ENCODE results near the gene TBX4.
"Not testable (repeated sequence)": the region's sequence is repeated elsewhere in the genome, so short reads cannot be mapped to it uniquely, and the experiment has no call there.

The TBX4 gene

DNA sequence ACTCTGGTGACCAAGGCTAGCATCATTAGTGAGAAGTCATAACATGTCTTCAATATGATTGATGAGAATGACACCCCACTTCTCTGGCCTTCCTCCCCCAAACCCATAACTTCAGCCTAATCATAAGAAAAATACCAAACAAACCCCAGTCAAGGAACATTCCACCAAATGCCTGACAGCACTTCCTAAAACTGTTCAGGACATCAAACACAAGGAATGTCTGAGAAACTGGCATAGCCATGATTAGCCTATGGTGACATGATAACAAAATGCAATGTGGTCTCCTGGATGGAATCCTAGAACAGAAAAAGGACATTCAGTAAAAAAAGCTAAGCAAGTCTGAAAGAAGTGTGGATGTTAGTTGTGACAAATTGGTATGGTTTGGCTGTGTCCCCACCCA, 24.7 kb upstream of the TBX4 start:
- DNase-seq (ENCODE audit: extremely low spot score): no peak
- CTCF ChIA-PET: interaction anchor here (0.6 to 1.3 kb wide), 4 partner anchors 10 to 410 kb away, joined by 3 to 6 read pairs (median 3); no protein-coding TSS in a partner anchor
- POLR2A ChIA-PET: no interaction called here
- TF ChIP-seq LEF1 (IDR thresholded peaks at IDR 0.05; ENCODE audit: borderline replicate concordance) (no peak), FOXA1 (IDR thresholded peaks at IDR 0.05) (no peak)

GRCh38 chr17:61429274-61429673, 22.9 kb upstream of the TBX4 start:
- no peak for TF ChIP-seq LEF1 (IDR thresholded peaks at IDR 0.05; ENCODE audit: borderline replicate concordance)
- no peak for TF ChIP-seq PKNOX1 (IDR thresholded peaks at IDR 0.05)
- no peak for TF ChIP-seq FOXM1 (IDR thresholded peaks at IDR 0.05; ENCODE audit: borderline replicate concordance)
- TF ChIP-seq FOXA1 (IDR thresholded peaks at IDR 0.05): no peak
- TF ChIP-seq BHLHE40 (IDR thresholded peaks at IDR 0.05; ENCODE audit: borderline replicate concordance): no peak
- TF ChIP-seq ARNT (IDR thresholded peaks at IDR 0.05): no peak
- TF ChIP-seq FOXK2 (IDR thresholded peaks at IDR 0.05): no peak
- TF ChIP-seq TARDBP (IDR thresholded peaks at IDR 0.05): no peak
- TF ChIP-seq CTBP1 (IDR thresholded peaks at IDR 0.05; ENCODE audit: borderline replicate concordance): no peak
- TF ChIP-seq NFRKB (IDR thresholded peaks at IDR 0.05): no peak
- no peak for TF ChIP-seq L3MBTL2 (conservative IDR thresholded peaks at IDR 0.05)
- TF ChIP-seq ZNF384 (IDR thresholded peaks at IDR 0.05): no peak
- TF ChIP-seq SP1 (IDR thresholded peaks at IDR 0.05): no peak
- no peak for DNase-seq (ENCODE audit: extremely low spot score)
- POLR2A ChIA-PET: no interaction called here
- CTCF ChIA-PET: no interaction called here

GRCh38 chr17:61429831-61430230, 22.4 kb upstream of the TBX4 start:
- POLR2A ChIA-PET, CTCF ChIA-PET: not testable (repeated sequence)

GRCh38 chr17:61431594-61432311, 20.5 kb upstream of the TBX4 start:
- POLR2A ChIA-PET: no interaction called here
- DNase-seq (ENCODE audit: extremely low spot score): no peak
- CTCF ChIA-PET: no interaction called here
- peak; percentile 70; the same call in 1 of the 2 replicates for TF ChIP-seq ZNF384 (IDR thresholded peaks at IDR 0.05)
- TF ChIP-seq BHLHE40 (IDR thresholded peaks at IDR 0.05; ENCODE audit: borderline replicate concordance): no peak
- TF ChIP-seq ELF4 (IDR thresholded peaks at IDR 0.05): no peak
- TF ChIP-seq PKNOX1 (IDR thresholded peaks at IDR 0.05): no peak
- TF ChIP-seq HDGF (IDR thresholded peaks at IDR 0.05; ENCODE audit: borderline replicate concordance): no peak
- no peak for TF ChIP-seq TARDBP (IDR thresholded peaks at IDR 0.05)
- TF ChIP-seq ARNT (IDR thresholded peaks at IDR 0.05): no peak
- TF ChIP-seq LEF1 (IDR thresholded peaks at IDR 0.05; ENCODE audit: borderline replicate concordance): no peak

More at GRCh38 chr17:61429831-61430230, 22.4 kb upstream of the TBX4 start:
- DNase-seq (ENCODE audit: extremely low spot score): not testable (repeated sequence)

DNA sequence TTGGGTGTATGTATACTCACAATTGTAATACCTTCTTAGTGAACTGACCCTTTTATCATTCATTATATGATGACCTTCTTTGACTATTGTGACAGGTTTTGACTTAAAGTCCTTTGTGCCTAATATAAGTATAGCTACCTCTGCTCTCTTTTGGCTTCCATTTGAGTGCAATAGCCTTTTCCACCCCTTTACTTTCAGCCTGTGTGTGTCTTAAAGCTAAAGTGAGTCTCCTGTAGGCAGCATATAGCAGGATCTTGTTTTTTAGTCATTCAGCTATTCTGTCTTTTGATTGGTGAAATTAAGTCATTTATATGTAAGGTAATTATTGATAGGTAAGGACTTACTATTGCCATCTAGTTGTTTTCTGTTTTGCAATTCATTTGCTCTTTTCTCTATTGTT, 15.9 kb upstream of the TBX4 start:
- DNase-seq (ENCODE audit: extremely low spot score): no peak
- ChIA-PET POLR2A (no interaction called here), CTCF (no interaction called here)
- TF ChIP-seq HDGF (IDR thresholded peaks at IDR 0.05; ENCODE audit: borderline replicate concordance): no peak
- no peak for TF ChIP-seq PKNOX1 (IDR thresholded peaks at IDR 0.05)
- no peak for TF ChIP-seq LEF1 (IDR thresholded peaks at IDR 0.05; ENCODE audit: borderline replicate concordance)
- TF ChIP-seq TARDBP (IDR thresholded peaks at IDR 0.05): no peak
- TF ChIP-seq ARNT (IDR thresholded peaks at IDR 0.05): no peak
- no peak for TF ChIP-seq FOXA1 (IDR thresholded peaks at IDR 0.05)
- no peak for TF ChIP-seq L3MBTL2 (conservative IDR thresholded peaks at IDR 0.05)
- no peak for TF ChIP-seq NFRKB (IDR thresholded peaks at IDR 0.05)
- no peak for TF ChIP-seq FOXM1 (IDR thresholded peaks at IDR 0.05; ENCODE audit: borderline replicate concordance)
- TF ChIP-seq ELF4 (IDR thresholded peaks at IDR 0.05): no peak
- no peak for TF ChIP-seq SP1 (IDR thresholded peaks at IDR 0.05)
- TF ChIP-seq CTBP1 (IDR thresholded peaks at IDR 0.05; ENCODE audit: borderline replicate concordance): no peak
- no peak for TF ChIP-seq SUZ12 (IDR thresholded peaks at IDR 0.05)
- no peak for TF ChIP-seq BHLHE40 (IDR thresholded peaks at IDR 0.05; ENCODE audit: borderline replicate concordance)
- TF ChIP-seq ZNF384 (IDR thresholded peaks at IDR 0.05): no peak

DNA sequence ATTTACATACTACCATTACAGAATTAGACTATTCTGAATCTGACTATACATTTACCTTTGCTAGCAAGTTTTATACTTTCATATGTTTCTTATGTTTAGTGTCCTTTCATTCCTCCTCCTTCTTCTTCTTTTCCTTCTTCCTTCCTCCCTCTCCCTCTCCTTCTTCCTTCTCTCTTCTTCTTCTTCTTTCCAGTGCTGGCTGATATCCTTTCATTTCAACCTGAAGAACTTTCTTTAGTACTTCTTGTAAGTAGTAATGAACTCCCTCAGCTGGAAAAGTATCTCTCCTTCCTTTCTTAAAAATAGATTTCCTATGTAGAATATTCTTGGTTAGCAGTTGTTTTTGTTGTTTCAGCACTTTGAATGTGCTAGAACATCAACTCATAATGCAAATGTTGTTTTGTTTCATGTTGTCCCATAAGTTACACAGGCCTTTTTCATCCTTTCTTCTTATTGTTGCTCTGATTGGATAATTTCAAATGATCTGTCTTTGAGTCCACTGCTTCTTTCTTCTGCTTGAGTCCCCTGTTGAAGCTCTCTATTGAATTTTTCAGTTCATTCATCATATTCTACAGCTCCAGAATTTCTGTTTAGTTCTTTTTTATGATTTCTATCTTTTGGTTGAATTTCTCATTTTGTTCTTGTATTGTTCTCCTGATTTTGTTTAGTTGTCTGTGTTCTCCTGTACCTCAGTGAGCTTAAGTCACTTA, 15.1 kb upstream of the TBX4 start:
- no peak for DNase-seq (ENCODE audit: extremely low spot score)
- POLR2A ChIA-PET: no interaction called here
- TF ChIP-seq NFRKB (IDR thresholded peaks at IDR 0.05) (no peak), ELF4 (IDR thresholded peaks at IDR 0.05) (no peak), CTBP1 (IDR thresholded peaks at IDR 0.05; ENCODE audit: borderline replicate concordance) (no peak), SP1 (IDR thresholded peaks at IDR 0.05) (no peak)
- CTCF ChIA-PET: interaction anchor here (1.1 kb wide), 1 partner anchor 10 kb away, joined by 3 read pairs; no protein-coding TSS in a partner anchor

GRCh38 chr17:61440697-61441096, 11.5 kb upstream of the TBX4 start:
- TF ChIP-seq ARNT (IDR thresholded peaks at IDR 0.05): no peak
- no peak for TF ChIP-seq L3MBTL2 (conservative IDR thresholded peaks at IDR 0.05)
- no peak for TF ChIP-seq FOXM1 (IDR thresholded peaks at IDR 0.05; ENCODE audit: borderline replicate concordance)
- no peak for TF ChIP-seq ZNF384 (IDR thresholded peaks at IDR 0.05)
- no peak for TF ChIP-seq FOXK2 (IDR thresholded peaks at IDR 0.05)
- TF ChIP-seq BHLHE40 (IDR thresholded peaks at IDR 0.05; ENCODE audit: borderline replicate concordance): no peak
- no peak for TF ChIP-seq ELF4 (IDR thresholded peaks at IDR 0.05)
- TF ChIP-seq NFRKB (IDR thresholded peaks at IDR 0.05): no peak
- TF ChIP-seq TARDBP (IDR thresholded peaks at IDR 0.05): no peak
- no peak for TF ChIP-seq HDGF (IDR thresholded peaks at IDR 0.05; ENCODE audit: borderline replicate concordance)
- TF ChIP-seq CTBP1 (IDR thresholded peaks at IDR 0.05; ENCODE audit: borderline replicate concordance): no peak
- TF ChIP-seq FOXA1 (IDR thresholded peaks at IDR 0.05): no peak
- POLR2A ChIA-PET: no interaction called here
- no peak for DNase-seq (ENCODE audit: extremely low spot score)
- CTCF ChIA-PET: no interaction called here

GRCh38 chr17:61441507-61441906, 10.7 kb upstream of the TBX4 start:
- CTCF ChIA-PET; POLR2A ChIA-PET; DNase-seq (ENCODE audit: extremely low spot score): not testable (repeated sequence)
